Activated CD4-positive, alpha-beta T cell treated with anti-CD3 and anti-CD28 coated beads for 48 hours (primary cell): ENCODE results near the gene L3MBTL2.
"Not testable (repeated sequence)": the region's sequence is repeated elsewhere in the genome, so short reads cannot be mapped to it uniquely, and the experiment has no call there.

Experiments used
- DNase-seq: peaks from one replicate; pipeline ENCODE4 v3.0.0-alpha.2; 2020

The L3MBTL2 gene

DNA sequence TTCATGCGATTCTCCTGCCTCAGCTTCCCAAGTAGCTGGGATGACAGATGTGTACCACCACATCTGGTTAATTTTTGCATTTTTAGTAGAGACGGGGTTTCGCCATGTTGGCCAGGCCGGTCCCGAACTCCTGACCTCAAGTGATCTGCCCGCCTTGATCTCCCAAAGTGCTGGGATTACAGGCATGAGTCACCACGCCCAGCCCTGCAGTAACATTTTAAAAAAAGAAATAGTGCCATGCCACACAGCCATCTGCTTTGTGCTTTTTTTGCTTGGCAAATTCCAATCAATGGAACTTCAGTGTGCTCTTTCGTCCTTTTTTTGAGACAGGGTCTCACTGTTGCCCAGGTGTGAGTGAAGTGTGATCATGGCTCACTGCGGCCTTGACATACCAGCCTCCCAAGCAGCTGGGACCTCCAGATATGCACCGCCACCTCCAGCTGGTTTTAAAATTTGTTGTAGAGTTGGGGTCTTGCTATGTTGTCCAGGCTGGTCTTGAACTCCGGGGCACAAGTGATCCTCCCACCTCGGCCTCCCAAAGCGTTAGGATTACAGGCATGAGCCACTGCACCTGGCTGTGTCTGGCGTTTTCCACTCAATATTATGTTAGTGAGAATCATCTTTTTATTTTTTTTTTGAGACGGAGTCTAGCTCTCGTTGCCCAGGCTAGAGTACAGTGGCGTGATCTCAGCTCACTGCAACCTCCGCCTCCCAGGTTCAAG lies 37.4 kb downstream of the L3MBTL2 start:
- DNase-seq: no peak

DNA sequence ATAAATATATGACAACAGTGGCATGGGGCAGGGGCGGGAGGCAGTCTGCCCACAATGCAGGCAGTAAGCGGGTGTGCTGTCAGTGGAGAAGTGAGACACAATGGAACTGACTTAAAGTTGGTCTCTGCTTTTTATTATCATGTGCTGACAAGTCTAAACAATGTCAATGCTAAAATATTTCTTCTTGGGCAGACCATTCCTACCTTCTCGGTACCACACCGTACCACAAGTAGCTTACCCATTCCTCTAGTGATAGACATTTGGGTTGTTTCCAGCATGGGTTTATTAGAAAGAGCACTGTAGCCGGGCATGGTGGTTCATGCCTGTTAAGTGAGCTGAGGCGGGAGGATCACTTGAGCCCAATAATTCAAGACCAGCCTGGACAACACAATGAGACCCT lies 38.2 kb downstream of the L3MBTL2 start:
- DNase-seq: no peak

DNA sequence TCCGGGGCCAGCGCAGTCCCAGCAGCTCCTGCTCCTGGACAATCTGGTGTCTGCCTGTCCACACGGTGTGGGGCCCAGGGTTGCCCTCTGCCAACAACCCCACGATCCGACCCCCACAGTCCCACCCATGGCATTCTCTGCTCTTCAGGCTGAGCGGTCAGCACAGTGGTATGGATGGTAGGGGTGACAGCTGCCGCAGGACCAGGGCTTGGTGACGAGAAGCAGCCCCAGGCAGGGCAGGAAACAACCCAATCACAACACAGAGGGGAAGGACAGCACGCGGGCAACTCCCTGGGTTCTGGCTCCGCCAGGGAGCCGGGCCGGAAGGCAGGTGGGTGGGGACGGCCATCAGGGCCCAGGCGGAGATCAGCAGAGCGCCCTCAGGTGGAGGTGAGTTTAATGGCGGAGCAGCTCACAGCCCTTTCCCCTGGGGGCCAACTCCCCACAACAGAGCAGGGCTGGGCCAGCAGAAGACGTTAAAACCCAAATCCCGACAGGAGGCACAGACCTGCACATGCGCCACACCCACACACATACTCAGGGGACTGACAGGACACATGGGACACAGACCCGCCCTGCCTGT lies 40.9 kb downstream of the L3MBTL2 start:
- DNase-seq: no peak

DNA sequence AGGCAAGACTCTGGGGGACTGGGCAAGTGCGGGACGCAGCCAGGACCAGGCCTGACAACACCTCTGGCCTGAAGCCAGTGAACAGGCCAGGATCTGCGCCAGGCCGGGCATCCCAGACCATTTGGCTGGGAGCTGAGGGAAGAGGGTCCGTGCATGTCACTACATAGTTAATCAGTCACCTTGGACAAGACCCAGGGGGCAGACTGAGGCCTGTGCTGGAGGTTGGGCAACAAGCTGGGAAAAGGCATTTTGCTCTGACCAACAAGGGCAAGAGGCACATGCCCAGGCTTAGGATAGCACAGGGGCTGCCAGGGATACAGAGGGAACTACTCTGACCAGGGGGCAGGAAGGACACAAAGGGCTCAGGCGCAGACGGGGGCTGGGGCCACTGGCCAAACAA lies 42.6 kb downstream of the L3MBTL2 start:
- no peak for DNase-seq

DNA sequence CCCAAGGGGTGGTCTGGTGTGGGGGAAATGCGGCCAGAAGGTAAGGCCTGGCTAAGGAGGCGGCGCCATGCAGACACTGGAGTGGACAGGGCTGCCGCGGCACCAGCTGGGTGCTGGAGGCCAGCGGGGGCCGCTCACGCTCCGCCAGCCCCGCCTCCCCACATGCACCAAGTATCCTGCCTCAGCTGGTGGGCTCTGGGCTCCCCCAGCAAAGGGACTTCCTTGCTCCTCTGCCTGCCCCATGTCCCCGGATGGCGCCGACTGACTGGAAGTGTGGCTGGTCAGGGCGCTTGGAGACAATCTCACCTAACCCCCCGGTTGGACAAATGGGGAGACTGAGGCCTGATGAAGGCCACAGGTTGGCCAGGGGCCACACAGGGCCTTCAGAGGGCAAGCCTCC lies 43.2 kb downstream of the L3MBTL2 start:
- DNase-seq: no peak

DNA sequence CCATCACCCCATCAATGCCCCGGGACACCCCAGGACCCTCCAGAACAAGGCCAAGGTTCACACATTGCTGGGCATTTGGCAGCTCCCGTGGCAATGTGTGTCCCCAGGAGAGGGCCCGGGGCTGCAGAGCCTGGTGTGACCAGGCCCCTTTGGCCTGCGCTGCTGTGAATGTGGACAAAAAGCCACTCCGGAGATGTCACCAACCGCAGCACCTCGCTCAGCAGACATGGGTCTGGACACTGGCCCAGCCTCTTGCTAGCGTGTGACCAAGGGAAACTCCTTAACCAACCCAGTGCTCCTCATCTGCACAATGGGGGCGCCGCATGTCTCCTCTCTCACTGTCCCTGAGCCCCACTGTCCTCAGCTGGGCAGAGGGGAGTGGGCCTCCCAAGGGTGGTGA lies 43.6 kb downstream of the L3MBTL2 start:
- DNase-seq: no peak

DNA sequence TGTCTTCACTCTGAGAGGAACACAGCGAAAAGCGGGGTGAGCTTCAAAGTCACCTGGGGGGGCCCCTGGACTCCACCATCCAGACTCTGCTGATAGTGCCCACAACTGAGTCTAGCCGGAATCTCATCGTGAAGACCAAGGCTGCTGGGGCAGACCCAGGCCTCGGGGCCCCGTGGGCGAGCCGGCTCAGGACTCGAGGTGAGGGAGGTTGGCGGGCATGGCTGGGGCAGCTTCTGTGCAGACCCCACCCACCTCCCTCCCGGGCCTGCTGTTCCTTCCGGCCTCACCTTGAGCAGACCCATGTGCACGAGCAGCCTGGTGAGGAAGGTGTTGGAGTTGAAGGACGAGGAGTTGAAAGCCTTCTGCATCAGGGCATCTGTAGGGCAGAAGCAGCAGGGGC lies 44.3 kb downstream of the L3MBTL2 start:
- no peak for DNase-seq

DNA sequence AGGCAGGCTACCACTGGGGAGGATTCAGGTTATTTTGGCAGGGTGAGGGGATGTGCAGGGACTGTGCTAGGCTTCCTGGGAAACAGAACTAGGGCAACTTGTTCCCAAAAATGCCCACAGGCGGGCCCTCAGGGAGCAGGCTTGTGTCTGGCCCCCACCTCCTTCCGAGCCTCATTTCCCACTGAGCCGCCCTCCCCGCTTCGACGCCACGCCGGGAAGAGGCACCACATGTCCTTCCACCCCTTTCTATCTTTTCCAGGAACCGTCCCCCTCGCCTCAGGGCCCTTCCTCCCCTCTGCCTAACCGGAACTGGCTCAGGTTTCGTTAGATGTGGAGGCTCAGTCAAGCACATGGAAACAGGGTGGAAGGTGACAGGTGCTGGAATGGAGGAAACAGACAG lies 45.0 kb downstream of the L3MBTL2 start:
- DNase-seq: no peak

DNA sequence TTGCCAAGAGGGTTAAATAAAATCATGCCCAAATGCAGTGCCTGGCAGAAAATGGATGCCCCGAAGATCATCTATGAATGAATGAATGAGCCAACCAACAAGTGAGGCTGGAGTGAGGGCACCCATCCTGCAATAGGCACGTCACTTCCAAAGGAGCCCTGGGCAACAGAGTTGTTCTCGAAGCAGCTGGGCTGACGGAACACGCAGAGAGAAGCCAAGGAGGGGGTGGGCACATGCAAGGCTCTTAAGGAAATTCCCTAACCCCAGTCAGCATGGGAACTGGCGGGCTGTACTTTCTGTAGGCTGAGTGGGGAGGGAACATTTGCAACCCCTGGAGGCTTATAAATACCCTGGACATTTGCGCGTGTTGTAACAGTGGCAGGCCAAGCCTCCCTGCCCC lies 47.3 kb downstream of the L3MBTL2 start:
- no peak for DNase-seq

DNA sequence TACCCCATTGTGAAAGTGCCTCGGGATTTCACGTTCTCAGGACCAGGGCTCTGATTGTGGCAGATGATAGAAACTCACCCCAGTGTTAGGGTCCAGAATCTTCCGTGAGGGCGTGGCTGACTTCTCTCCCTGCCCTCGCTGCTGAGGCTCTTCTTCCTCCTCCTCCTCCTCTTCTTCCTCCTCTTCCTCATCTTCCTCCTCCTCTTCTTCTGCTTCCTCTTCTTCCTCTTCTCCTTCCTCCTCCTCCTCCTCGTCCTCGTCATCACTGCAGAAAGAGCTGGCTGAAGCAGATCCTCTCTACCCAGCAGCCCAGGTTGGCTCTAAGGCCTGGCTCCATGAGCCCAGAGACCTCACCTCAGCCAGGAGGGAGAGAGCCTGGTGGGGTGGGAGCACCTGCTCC lies 49.1 kb downstream of the L3MBTL2 start:
- no peak for DNase-seq

DNA sequence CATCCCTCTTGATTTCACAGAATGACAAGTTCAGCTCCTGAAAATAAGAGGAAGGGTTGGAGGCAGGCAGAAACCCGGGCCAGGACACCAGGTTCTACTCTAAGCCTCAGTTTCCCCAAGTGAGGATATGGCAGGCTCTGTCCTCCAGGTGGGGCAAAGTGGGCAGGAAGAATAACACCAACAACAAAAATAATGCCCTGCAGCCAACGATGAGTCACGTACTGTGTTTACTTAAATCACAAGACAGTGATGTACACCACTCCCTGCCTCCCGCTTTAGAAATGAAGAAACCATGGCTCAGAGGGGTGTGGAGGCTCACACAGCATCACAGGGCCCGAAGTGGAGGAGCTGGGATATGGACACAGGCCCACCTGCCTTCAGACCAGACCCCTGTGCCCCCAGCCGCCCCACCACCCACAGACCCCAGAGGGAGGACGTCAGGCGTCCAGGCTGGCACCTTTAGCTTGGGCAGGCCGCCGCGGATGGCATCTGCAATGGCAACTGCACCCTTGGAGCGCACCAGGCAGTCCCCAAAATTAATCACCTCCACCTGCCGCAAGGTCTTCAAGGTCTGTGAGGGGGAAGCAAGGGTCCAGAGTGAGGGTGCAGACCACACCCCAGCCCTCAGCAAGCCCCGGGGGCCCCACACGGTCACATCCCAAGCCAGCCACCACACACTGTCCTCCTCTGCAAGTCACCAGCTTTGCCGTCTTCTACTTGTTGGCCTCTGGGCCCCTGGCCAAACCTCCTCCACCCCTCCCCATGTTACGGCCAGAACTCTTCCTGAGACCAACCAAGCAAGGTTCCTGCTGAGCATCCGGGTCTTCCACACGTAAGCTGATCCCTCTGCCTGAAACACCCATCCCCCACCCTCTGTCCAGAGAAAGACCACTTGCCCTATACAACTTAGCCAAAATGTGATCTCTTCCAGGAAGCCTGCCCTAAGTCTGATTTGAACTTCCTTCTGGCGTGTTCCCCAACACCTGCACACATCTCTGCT lies 51.4 kb downstream of the L3MBTL2 start:
- DNase-seq: no peak

DNA sequence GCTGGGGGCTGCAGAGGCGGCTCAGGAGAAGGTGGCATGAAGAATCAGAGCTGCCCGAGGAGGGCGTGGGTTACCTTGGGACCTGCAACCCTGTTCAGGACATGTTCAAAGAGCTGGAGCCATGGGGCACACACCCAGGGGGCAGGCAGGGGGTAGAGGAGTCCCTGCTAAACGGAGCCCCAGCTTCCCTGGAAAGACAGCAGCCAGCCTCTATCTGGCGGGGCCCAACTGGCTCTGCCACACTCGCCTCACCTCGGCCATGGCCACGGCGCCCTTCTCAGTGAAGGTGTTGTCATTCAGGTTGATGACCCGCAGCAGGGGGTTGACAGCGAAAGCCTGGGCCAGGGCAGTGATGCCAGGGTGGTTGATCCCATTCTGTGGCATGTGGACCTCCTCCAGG lies 52.6 kb downstream of the L3MBTL2 start:
- no peak for DNase-seq

DNA sequence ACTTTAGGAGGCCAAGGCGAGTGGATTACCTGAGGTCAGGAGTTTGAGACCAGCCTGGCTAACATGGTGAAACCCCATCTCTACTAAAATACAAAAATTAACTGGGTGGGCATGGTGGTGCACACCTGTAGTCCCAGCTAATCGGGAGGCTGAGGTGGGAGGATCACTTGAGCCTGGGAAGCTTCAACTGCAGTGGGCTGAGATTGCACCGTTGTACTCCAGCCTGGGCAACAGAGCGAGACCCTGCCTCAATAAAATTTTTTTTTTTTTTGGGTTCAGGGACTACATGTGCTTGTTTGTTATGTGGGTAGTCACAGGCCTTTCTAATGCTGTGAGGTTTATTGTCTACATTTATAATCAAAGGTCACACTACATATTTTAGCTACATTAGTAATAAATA lies 54.6 kb downstream of the L3MBTL2 start:
- not testable (repeated sequence) for DNase-seq

DNA sequence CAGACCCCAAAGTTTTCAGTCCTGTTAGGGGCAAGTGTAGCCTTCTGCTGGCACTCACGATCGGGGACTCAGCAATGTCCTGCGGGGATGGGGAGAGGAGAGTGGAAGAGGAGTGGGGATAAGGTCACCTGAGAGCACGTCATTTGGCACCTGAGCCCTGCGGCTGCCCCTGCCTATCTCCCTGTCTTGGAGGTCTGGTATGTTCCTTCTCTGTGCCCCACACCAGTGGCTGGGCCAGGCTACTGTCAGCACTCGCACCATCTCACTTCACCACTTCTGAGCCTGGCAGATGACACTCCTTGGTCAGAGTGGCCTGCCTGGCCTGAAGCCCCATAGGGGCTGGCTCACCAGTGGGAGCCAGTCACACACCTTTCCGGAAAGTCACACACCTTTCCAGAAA lies 55.8 kb downstream of the L3MBTL2 start:
- no peak for DNase-seq

DNA sequence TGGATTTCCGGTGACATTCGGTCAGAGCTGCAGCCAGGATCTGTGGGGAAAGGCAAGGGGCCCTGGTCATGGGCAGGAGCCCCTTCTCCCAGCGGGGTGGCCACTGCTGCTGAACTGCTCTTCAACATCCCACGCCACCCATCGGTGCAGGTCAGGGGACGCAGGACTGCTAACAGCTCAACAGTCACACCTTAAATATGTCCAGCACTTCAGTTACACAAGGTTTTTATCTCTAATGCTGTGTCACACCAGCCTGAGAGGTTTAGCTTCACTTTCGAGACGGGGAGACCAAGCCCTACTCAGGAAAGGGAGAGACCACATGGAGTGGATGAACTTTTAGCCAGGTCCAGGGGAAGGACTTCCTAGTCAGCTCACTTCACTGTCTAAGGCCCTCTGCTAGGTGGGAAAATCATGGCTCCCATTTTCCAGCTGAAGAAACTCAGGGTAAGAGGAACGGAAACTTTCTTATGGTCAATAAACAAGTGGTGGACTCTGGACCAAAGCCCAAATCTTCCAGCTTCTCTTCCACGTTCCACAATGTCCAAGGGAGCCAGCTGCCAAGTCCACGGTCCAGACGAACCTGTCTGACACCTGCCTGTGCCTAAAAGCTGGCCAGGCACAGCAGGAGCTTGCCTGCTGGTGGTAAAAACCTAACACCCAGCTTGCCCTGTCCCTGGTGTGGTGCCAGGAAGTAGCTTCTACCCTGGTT lies 56.6 kb downstream of the L3MBTL2 start:
- no peak for DNase-seq

DNA sequence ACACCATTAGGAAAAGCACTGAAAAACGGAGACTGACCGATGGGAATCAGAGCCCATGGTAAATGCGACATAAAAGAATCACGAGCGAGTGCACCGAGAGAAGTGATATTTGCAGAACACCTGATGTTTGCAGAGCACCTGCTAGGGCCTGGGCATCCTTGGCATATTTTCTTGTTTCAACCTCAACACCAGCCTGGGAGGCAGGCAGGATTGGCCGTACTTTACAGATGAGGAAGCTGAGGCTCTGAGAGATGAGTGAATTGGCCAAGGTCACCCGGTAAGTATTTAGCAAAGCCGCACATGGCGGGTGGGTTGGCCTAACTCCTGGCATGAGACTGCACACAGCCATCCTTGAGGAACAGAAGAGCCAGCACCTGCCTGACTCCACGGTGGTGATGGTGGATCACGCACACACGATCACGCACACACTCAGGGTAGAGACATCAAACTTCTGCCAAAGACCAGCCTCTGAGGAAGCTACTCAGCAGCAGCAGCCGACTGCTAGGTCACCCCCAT lies 57.2 kb downstream of the L3MBTL2 start:
- DNase-seq: no peak

DNA sequence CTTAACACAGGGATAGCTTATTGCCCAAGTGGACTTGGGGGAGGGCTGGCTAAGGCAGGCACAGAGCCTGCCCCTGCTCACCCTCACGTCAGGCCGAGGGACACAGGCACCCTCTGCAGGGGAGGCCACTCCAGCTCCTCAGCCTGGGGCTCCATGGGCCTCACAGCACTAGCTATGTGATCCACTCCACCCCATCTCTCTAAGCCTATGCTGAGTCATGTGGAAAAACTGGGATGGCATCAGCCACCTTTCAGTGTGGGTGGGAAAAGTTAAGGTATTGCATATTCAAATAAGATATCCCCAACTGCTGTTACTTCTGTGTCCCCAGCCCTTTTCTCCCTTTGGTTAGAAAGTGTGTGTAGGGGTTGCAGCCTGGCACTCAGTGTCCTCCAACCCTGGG lies 58.6 kb downstream of the L3MBTL2 start:
- no peak for DNase-seq

DNA sequence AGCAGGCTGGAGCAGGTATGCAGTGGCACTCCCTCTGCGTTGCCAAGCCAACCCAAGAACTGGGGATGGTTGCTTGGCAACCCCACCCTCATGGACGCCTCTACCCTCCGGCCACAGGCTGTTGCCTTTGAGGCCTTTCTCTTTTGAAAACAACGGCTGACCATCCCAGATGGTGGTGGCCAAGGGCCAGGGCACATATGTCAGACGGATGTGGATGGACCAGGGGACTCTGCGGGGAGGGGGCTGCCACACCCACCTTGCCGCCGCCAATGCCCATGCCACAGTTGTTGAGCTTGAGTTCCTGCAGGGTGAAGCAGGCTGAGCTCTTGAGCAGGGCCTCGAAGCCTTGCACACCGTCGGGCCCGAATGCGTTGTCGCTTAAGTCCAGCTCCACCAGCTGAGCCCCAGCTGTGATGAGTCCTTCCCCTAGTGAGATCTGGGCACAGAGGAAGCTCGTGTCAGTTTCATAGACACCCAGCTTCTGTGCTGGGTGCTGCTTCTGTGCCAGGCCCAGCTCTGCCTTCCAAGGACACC lies 59.4 kb downstream of the L3MBTL2 start:
- DNase-seq: no peak

DNA sequence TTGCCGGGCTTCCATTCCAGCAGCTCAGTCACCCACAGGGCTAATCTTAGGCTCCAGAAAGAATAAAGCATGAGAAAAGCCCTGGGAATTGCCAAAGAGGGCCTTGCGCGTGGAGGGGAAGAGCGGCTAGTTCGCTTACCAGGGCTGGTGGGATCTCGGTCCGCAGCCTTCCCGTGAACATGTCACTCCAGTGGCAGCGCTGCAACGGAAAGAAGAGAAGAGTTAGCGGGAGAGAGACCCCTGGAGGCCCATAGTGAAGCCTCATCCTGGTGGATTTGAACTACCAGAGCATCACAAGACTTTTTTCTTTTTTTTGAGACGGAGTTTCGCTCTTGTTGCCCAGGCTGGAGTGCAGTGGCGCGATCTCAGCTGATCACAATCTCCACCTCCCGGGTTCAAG lies 62.8 kb downstream of the L3MBTL2 start:
- DNase-seq: no peak

DNA sequence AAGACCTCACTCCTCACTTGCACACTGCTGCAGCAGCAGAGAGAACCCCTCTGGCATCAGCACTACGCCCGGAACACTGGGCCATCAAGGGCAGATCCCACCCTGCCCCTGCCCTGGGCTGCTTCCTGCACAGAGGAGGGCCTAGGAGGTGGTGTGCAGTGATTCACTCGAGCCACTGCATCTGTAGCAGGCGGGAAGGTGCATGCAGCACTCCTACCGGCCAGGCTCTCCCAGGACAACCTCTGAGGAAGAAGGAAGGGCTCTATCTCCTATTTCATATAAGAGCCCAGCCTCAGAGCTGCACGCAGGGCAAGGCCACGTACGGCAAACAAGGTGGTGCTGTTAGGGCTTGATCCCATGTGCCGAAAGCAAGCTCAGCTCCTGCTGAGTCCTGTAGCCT lies 66.7 kb downstream of the L3MBTL2 start:
- DNase-seq: no peak

DNA sequence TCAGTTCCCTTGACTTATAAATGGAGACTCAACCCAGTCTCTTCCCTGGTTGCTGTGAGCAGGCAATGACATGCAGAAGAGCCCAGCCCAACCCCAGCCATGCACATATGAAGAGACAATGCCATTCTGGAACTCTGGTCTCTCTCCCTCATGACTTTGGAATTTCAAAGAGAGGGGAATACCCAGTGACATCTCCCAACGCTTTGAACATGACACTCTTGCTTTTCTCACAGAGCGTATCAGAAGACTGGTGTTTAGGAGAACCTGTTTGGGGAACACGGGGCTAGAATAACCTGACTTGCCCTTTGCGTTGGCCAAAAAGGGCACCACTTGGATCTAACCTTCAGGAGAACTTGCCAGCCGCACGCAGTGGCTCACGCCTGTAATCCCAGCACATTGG lies 68.0 kb downstream of the L3MBTL2 start:
- no peak for DNase-seq

DNA sequence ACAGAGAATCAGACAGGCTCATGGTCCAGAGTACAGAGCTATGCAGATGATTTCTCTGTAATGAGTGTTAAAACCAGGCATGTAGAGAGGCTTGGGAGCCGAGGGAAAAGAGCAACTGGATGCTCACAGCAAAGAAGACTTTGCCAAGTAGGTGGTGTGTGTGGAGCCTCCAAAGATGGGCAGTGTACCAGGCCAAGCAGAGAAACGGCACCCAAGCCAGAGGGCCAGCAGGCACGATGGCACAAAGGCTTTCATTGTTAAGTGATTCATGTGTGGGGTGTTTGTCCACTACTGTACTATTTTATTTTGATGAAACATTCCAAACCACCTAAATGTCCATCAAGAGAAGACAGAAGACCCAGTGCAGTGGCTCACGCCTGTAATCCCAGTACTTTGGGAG lies 69.7 kb downstream of the L3MBTL2 start:
- no peak for DNase-seq

DNA sequence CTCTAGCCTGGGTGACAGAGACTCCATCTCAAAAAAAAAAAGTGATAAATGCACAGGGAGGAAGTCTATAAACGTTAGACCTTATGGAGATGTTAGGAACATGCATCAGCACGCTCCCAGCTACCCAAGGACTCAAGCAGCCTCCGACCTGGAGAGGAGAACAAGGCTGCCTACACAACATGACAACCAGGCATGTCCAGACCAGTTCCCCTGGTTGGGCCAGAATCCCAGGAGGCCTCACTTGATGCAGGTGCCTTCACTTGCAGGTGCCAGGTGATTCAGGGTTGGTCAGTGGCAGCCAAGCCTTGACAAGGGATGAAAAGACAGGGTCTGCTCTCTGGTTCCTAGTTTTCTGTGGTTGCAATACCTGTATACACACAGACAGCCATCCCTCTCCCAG lies 75.0 kb downstream of the L3MBTL2 start:
- no peak for DNase-seq
